ENCODE measurements around the gene COL18A1.

- TF ChIP-seq, protein P1, sequence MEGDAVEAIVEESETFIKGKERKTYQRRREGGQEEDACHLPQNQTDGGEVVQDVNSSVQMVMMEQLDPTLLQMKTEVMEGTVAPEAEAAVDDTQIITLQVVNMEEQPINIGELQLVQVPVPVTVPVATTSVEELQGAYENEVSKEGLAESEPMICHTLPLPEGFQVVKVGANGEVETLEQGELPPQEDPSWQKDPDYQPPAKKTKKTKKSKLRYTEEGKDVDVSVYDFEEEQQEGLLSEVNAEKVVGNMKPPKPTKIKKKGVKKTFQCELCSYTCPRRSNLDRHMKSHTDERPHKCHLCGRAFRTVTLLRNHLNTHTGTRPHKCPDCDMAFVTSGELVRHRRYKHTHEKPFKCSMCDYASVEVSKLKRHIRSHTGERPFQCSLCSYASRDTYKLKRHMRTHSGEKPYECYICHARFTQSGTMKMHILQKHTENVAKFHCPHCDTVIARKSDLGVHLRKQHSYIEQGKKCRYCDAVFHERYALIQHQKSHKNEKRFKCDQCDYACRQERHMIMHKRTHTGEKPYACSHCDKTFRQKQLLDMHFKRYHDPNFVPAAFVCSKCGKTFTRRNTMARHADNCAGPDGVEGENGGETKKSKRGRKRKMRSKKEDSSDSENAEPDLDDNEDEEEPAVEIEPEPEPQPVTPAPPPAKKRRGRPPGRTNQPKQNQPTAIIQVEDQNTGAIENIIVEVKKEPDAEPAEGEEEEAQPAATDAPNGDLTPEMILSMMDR (IDR thresholded peaks at IDR 0.05; ENCODE audit: poor library complexity): no peak
- TF ChIP-seq EZH2phosphoT487 (IDR thresholded peaks at IDR 0.05; ENCODE audit: low read depth, severe bottlenecking, unreplicated experiment) (no peak), EZH2 (IDR thresholded peaks at IDR 0.05; ENCODE audit: borderline replicate concordance) (no peak)
Measured at GRCh38 chr21:45439901-45440461, 35.0 kb downstream of the COL18A1 start.

Measured in hepatocyte (in vitro differentiated cells).